ENCODE measurements around the gene MS4A13. TPM values are rescaled to one million over a fixed set of nuclear protein-coding genes. Genes with fewer than 3 reads are reported as not detected.

MS4A13 gene
- polyA plus RNA-seq, 1 of the 3 experiments (the other 2 are of a cell fraction), result not detected

- TF ChIP-seq REST (IDR thresholded peaks at IDR 0.05; ENCODE audit: low read depth, low read length) (no peak), RFX5 (IDR thresholded peaks at IDR 0.05; ENCODE audit: low read length) (no peak), TAF1 (IDR thresholded peaks at IDR 0.05; ENCODE audit: borderline replicate concordance, low read depth, low read length) (no peak), ELF1 (IDR thresholded peaks at IDR 0.05) (no peak), RCOR1 (IDR thresholded peaks at IDR 0.05; ENCODE audit: low read length) (no peak)
- TF ChIP-seq, protein P1, sequence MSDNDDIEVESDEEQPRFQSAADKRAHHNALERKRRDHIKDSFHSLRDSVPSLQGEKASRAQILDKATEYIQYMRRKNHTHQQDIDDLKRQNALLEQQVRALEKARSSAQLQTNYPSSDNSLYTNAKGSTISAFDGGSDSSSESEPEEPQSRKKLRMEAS (IDR thresholded peaks at IDR 0.05; ENCODE audit: low read depth), result no peak
Observed at GRCh38 chr11:60502221-60502775, 12.9 kb upstream of the MS4A13 start (continued).

DNA sequence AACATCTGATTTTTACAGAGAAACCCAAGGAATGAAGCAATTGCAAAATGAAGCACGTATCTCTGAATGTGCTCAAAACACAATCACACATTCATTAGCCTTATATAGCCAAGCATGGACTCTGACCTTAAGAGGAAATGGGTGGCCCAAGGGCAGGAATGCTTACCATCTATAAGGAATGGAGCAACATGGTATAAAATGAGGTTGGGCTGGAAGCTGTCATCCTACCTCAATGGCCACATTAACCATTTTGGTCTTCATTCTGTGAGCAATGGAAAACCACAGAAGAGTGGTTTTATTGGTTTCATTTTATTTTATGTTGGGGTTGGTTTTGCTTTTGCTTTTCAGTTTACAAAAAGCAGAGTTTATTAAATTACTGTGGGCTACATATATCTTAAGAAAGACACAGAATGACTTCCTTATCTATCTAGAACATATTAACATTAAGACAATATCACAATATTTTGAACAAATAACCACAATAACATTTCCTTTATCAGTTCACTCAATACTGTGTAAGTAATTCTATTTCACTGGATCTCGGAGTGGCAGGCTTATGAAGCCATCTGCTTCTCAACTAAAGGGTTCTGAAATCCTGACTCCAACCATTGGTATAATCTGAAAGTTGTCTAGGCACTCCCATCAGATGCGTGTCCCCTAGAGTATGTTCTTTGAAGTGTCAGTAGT lies 10.8 kb upstream of the MS4A13 start:
- H3F3A ChIP-seq (replicated peaks; ENCODE audit: insufficient read depth), result no peaks in the 10 kb centered on the region
- H3K9me3 ChIP-seq, result no peaks in the 10 kb centered on the region
- DNase-seq, result no peak
- no peaks in the 10 kb centered on the region for H3K36me3 ChIP-seq (replicated peaks in 1 of 2; ENCODE audit: control insufficient read depth in 1 of 2, insufficient read depth in 2 of 2, low read length in 1 of 2)
- H3K9ac ChIP-seq, result no peak overlapping the region
- no peaks in the 10 kb centered on the region for H3K27me3 ChIP-seq (ENCODE audit: insufficient read depth)
- no peak overlapping the region for H3K4me2 ChIP-seq
- no peaks in the 10 kb centered on the region for H4K20me1 ChIP-seq (ENCODE audit: insufficient read depth)
- CTCF ChIA-PET, result no interaction called here
- 1% methylated on average over 3 of the region's 3 CpGs for WGBS (ENCODE audit: low lambda C conversion rate)
- H3K4me1 ChIP-seq (ENCODE audit: control insufficient read depth in 1 of 2, insufficient read depth in 2 of 2, low read depth in 1 of 2, low read length in 1 of 2), result no peaks in the 10 kb centered on the region
- no peaks in the 10 kb centered on the region for H3K79me2 ChIP-seq (ENCODE audit: insufficient read depth)
- H3K4me3 ChIP-seq (ENCODE audit: low read depth in 2 of 2, low read length in 1 of 2), result no peak overlapping the region
- no peak for TF ChIP-seq REST (IDR thresholded peaks at IDR 0.05; ENCODE audit: low read depth, low read length)
- no peak for TF ChIP-seq FOSL2 (IDR thresholded peaks at IDR 0.05; ENCODE audit: borderline replicate concordance, low read depth)
- no peak for TF ChIP-seq NRF1 (IDR thresholded peaks at IDR 0.05; ENCODE audit: low read depth, low read length)
- TF ChIP-seq ZBTB33 (IDR thresholded peaks at IDR 0.05; ENCODE audit: borderline replicate concordance, low read depth), result no peak
- TF ChIP-seq, protein P1 (IDR thresholded peaks at IDR 0.05; ENCODE audit: low read depth), result no peak
- TF ChIP-seq, protein P2, sequence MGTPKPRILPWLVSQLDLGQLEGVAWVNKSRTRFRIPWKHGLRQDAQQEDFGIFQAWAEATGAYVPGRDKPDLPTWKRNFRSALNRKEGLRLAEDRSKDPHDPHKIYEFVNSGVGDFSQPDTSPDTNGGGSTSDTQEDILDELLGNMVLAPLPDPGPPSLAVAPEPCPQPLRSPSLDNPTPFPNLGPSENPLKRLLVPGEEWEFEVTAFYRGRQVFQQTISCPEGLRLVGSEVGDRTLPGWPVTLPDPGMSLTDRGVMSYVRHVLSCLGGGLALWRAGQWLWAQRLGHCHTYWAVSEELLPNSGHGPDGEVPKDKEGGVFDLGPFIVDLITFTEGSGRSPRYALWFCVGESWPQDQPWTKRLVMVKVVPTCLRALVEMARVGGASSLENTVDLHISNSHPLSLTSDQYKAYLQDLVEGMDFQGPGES (IDR thresholded peaks at IDR 0.05; ENCODE audit: low read depth, low read length), result no peak
- TF ChIP-seq TAF1 (IDR thresholded peaks at IDR 0.05; ENCODE audit: borderline replicate concordance, low read depth, low read length), result no peak
- no peak for TF ChIP-seq RFX5 (IDR thresholded peaks at IDR 0.05; ENCODE audit: low read length)
- no peak for TF ChIP-seq ELF1 (IDR thresholded peaks at IDR 0.05)
- TF ChIP-seq MXI1 (IDR thresholded peaks at IDR 0.05; ENCODE audit: low read depth, low read length), result no peak
- TF ChIP-seq SIN3A (IDR thresholded peaks at IDR 0.05; ENCODE audit: borderline replicate concordance, low read depth, low read length), result no peak
- no peak for TF ChIP-seq TCF12 (IDR thresholded peaks at IDR 0.05)
- no peak for TF ChIP-seq USF2 (IDR thresholded peaks at IDR 0.05; ENCODE audit: borderline replicate concordance, low read depth, low read length)
- no peak for TF ChIP-seq USF1 (IDR thresholded peaks at IDR 0.05; ENCODE audit: borderline replicate concordance, low read depth)
- no peak overlapping the region for H2AFZ ChIP-seq (ENCODE audit: low read depth)
- no peak overlapping the region for H3K27ac ChIP-seq (ENCODE audit: low read depth in 2 of 2, low read length in 1 of 2)
- POLR2A ChIA-PET, result no interaction called here
- H3K9me2 ChIP-seq, result no peaks in the 10 kb centered on the region
